ENCODE results near the gene SYNC.
"Not testable (repeated sequence)": the region's sequence is repeated elsewhere in the genome, so short reads cannot be mapped to it uniquely, and the experiment has no call there.

The SYNC gene

GRCh38 chr1:32642292-32642827, 60.2 kb downstream of the SYNC start:
- DNase-seq, result not testable (repeated sequence)

GRCh38 chr1:32639489-32640075, 63.0 kb downstream of the SYNC start:
- DNase-seq, result no peak

- no peak for DNase-seq
Observed at GRCh38 chr1:32636914-32637645, 65.5 kb downstream of the SYNC start.

GRCh38 chr1:32635508-32636277, 66.9 kb downstream of the SYNC start:
- DNase-seq, result no peak

GRCh38 chr1:32632829-32633228, 69.7 kb downstream of the SYNC start:
- DNase-seq, result no peak

GRCh38 chr1:32630173-32630572, 72.4 kb downstream of the SYNC start:
- DNase-seq, result not testable (repeated sequence)

Data from T-helper 2 cell (primary cell).